NCI-H82 treated with DMSO at 0.1 percent for 48 hours (cell line): ENCODE results near the gene AKAP10.
"Not testable (repeated sequence)": the region's sequence is repeated elsewhere in the genome, so short reads cannot be mapped to it uniquely, and the experiment has no call there.

Experiments used
- DNase-seq: peaks from one replicate; lab custom pipeline; 2025; ENCODE audit not compliant: unreplicated experiment; lab: John Stamatoyannopoulos, UW

The AKAP10 gene

GRCh38 chr17:19874256-19874655 is 103.4 kb downstream of the AKAP10 start:
- DNase-seq: no peak

- DNase-seq: no peak
These were observed 104.3 kb downstream of the AKAP10 start for GRCh38 chr17:19873346-19873745.

GRCh38 chr17:19868079-19868395 is 109.6 kb downstream of the AKAP10 start:
- no peak for DNase-seq

- DNase-seq: no peak
These were observed 110.1 kb downstream of the AKAP10 start, which contains the start of gene ULK2 for GRCh38 chr17:19867329-19868078. TSS of gene ULK2 (minus strand) at chr17:19867936. CDS start at chr17:19867417, 519 bp downstream.

- DNase-seq: no peak
These were observed 110.6 kb downstream of the AKAP10 start for GRCh38 chr17:19867079-19867328.

- DNase-seq: no peak
These were observed 112.6 kb downstream of the AKAP10 start for GRCh38 chr17:19865021-19865420.

GRCh38 chr17:19860647-19861177 is 116.9 kb downstream of the AKAP10 start:
- not testable (repeated sequence) for DNase-seq

- no peak for DNase-seq
These were observed 120.0 kb downstream of the AKAP10 start for GRCh38 chr17:19857640-19858039.
